Measurements from ENCODE around the gene LRRC37A. TPM values are rescaled to one million over a fixed set of nuclear protein-coding genes. Genes with fewer than 3 reads are reported as not detected.

The LRRC37A gene
- total and polyA plus RNA-seq, 10 of the 15 experiments (the other 5 are each of a cell fraction or from before 2014, with no cell fraction given) = 0.18 to 4.0 (median 2.4) TPM

- no TSS peak for BruUV-seq (replicated peaks)
- intact Hi-C loops (cut with micrococcal nuclease; ENCODE audit: unreplicated experiment) = no loop called here
- H3K27ac ChIP-seq (ENCODE audit: control insufficient read depth, insufficient read depth) = no peak overlapping the region
- no peaks in the 10 kb centered on the region for H3K9me3 ChIP-seq (replicated peaks; ENCODE audit: control insufficient read depth, insufficient read depth, low read length)
- no peaks in the 10 kb centered on the region; a peak in 1 of 4 replicates for H3K27me3 ChIP-seq (replicated peaks in 1 of 2; ENCODE audit: control insufficient read depth in 2 of 2, insufficient read depth in 2 of 2, low read length in 1 of 2)
- H4K20me1 ChIP-seq (ENCODE audit: control insufficient read depth, insufficient read depth) = no peaks in the 10 kb centered on the region
- ATAC-seq = no peak
- RAD21 ChIA-PET (ENCODE audit: unreplicated experiment) = no interaction called here
- CTCF ChIA-PET = interaction anchor here (0.6 to 7.5 kb wide), 5 partner anchors 18 to 692 kb away, joined by 3 to 64 read pairs (median 3); no protein-coding TSS in a partner anchor
- SMC1A ChIA-PET (ENCODE audit: uncharacterized antibody, unreplicated experiment) = interaction anchor here (0.9 to 1.2 kb wide), 2 partner anchors 71 to 83 kb away, joined by 3 read pairs; no protein-coding TSS in a partner anchor
- no peak for DNase-seq (ENCODE audit: low read depth, low spot score)
- no peaks in the 10 kb centered on the region for H3K79me2 ChIP-seq (ENCODE audit: control insufficient read depth, insufficient read depth, low read length)
- POLR2A ChIA-PET = no interaction called here
- in situ Hi-C loops (cut with MboI) = loop anchor here (25.0 kb wide), 1 partner anchor 683 kb away; no protein-coding TSS in a partner anchor
- no peak for FAIRE-seq
- no peaks in the 10 kb centered on the region for H3K36me3 ChIP-seq (ENCODE audit: control insufficient read depth in 2 of 2, insufficient read depth in 2 of 2, low read length in 1 of 2)
- H3K9ac ChIP-seq (ENCODE audit: control insufficient read depth, insufficient read depth, low read length) = no peak overlapping the region
- H3K4me1 ChIP-seq (ENCODE audit: control insufficient read depth, insufficient read depth, low read length) = peaks cover 10% of the 10 kb centered on the region
- H3K4me3 ChIP-seq = no peak overlapping the region
- 78% methylated on average over 5 of the region's 5 CpGs for WGBS (ENCODE audit: insufficient coverage, insufficient replicate concordance, low lambda C conversion rate, missing lambda C conversion rate)
- no peak overlapping the region for H3K4me2 ChIP-seq (ENCODE audit: control insufficient read depth, insufficient read depth)
- no peak for TF ChIP-seq TBL1XR1 (IDR thresholded peaks at IDR 0.05; ENCODE audit: low read depth, low read length)
- no peak for TF ChIP-seq MXI1 (IDR thresholded peaks at IDR 0.05; ENCODE audit: low read depth, low read length)
- no peak for TF ChIP-seq ATF2 (IDR thresholded peaks at IDR 0.05; ENCODE audit: low read length)
- TF ChIP-seq SMAD1 (IDR thresholded peaks at IDR 0.05; ENCODE audit: low read depth, partially characterized antibody) = no peak
- TF ChIP-seq ETV6 (conservative IDR thresholded peaks at IDR 0.05 in 1 of 2, IDR thresholded peaks at IDR 0.05 in 1 of 2; ENCODE audit: borderline replicate concordance in 1 of 2, low read depth in 1 of 2) = no peak
- no peak overlapping the region for H2AFZ ChIP-seq (ENCODE audit: control insufficient read depth, low read depth, low read length)
These were observed 24.9 kb upstream of the LRRC37A start for GRCh38 chr17:46270032-46270431.

Data from GM12878 (cell line).